HCT116 (cell line): Measurements from ENCODE around the gene OPCML. TPM values are rescaled to one million over a fixed set of nuclear protein-coding genes. Genes with fewer than 3 reads are reported as not detected.

ENCODE experiments used
- ATAC-seq: fragments of 200-7000 bp; cut with Tn5 transposase; 2 replicates; pipeline ENCODE4 v1.9.1; 2020; ENCODE audit warnings: mild to moderate bottlenecking, moderate library complexity
- BruUV-seq: library from RNA; stranded (reverse); fragments of 400-500 nt; replicated peaks from 2 replicates; lab custom pipeline; 2021; lab: Mats Ljungman, UMichigan
- CTCF ChIA-PET: fragments of 300-600 bp; sonication (Branson Sonifier 250); formaldehyde crosslinking; loops from one replicate; lab custom pipeline; 2021; ENCODE audit warnings: antibody characterized with exemption; lab: Charles Lee
- POLR2A ChIA-PET: fragments of 300-600, 350-600 bp; sonication (Branson Sonifier 250); formaldehyde crosslinking; loops from one replicate; lab custom pipeline; 2021; ENCODE audit warnings: antibody characterized with exemption; lab: Charles Lee
- RAD21 ChIA-PET, 2 experiments: fragments of 300-600 bp; sonication (Branson Sonifier 250); formaldehyde crosslinking; loops; one replicate each; lab custom pipeline; 2023; ENCODE audit warnings: low total read pairs in 2 of 2; ENCODE audit not compliant: uncharacterized antibody in 2 of 2, unreplicated experiment in 2 of 2, low non-redundant PET in 1 of 2; lab: Charles Lee
- DNase-seq: peaks from one replicate; pipeline ENCODE4 v3.0.0-alpha.2; 2010; ENCODE audit warnings: low read depth, low spot score
- H2AFZ ChIP-seq: fragments of 200-600 bp; shearing (Covaris generic), sonication (generic); 2 replicates; pipeline ENCODE4 v1.6.1; 2017; ENCODE audit warnings: low read depth, mixed run types, mixed read lengths, antibody characterized with exemption, low read length; ENCODE audit not compliant: poor library complexity, severe bottlenecking
- H3K27ac ChIP-seq: 2 replicates; pipeline ENCODE4 v1.5.1; 2012; ENCODE audit warnings: low read depth, low read length
- H3K27me3 ChIP-seq: fragments of 200-600 bp; sonication (generic); 2 replicates; pipeline ENCODE4 v1.6.1; 2016; ENCODE audit warnings: mixed run types, low read length, mixed read lengths; ENCODE audit not compliant: insufficient read depth
- H3K36me3 ChIP-seq, 2 experiments: fragments of 200-500 bp in 1 of 2; fragments of 200-600 bp in 1 of 2; sonication (Bioruptor generic) in 1 of 2; sonication (generic) in 1 of 2; 2 replicates each; pipeline versions ENCODE4 v1.5.1 to v1.6.1; 2014 to 2016; ENCODE audit warnings: low read length in 2 of 2, inconsistent platforms in 1 of 2, mixed read lengths in 1 of 2, mixed run types in 1 of 2; ENCODE audit not compliant: insufficient read depth in 2 of 2, control insufficient read depth in 1 of 2
- H3K4me1 ChIP-seq, 2 experiments: fragments of 200-600 bp in 1 of 2; sonication (generic) in 1 of 2; 2 replicates each; pipeline versions ENCODE4 v1.5.1 to v1.6.1; 2012 to 2017; ENCODE audit warnings: low read length in 2 of 2, inconsistent platforms in 1 of 2, mild to moderate bottlenecking in 1 of 2, mixed read lengths in 1 of 2, mixed run types in 1 of 2, moderate library complexity in 1 of 2; ENCODE audit not compliant: insufficient read depth in 2 of 2, control insufficient read depth in 1 of 2
- H3K4me2 ChIP-seq: fragments of 200-600 bp; sonication (generic); 2 replicates; pipeline ENCODE4 v1.6.1; 2017; ENCODE audit warnings: mixed run types, low read length, mixed read lengths
- H3K4me3 ChIP-seq, 2 experiments: fragments of 200-600 bp in 1 of 2; sonication (generic) in 1 of 2; replicated peaks in 1 of 2; 2 replicates each; pipeline ENCODE4 v1.5.1; 2011 to 2016; ENCODE audit warnings: low read length in 2 of 2, control low read depth in 1 of 2, low read depth in 1 of 2, mild to moderate bottlenecking in 1 of 2, mixed read lengths in 1 of 2, mixed run types in 1 of 2
- H3K79me2 ChIP-seq: fragments of 200-600 bp; sonication (generic); 2 replicates; pipeline ENCODE4 v1.6.1; 2017; ENCODE audit warnings: mild to moderate bottlenecking, mixed run types, low read length, moderate library complexity, mixed read lengths; ENCODE audit not compliant: insufficient read depth
- H3K9ac ChIP-seq: fragments of 200-600 bp; sonication (generic); 2 replicates; pipeline ENCODE4 v1.6.1; 2016; ENCODE audit warnings: low read length, mixed read lengths
- H3K9me2 ChIP-seq: fragments of 200-600 bp; sonication (generic), shearing (Covaris generic); 2 replicates; pipeline ENCODE4 v1.6.1; 2017; ENCODE audit warnings: mixed run types, mild to moderate bottlenecking, moderate library complexity; ENCODE audit not compliant: insufficient read depth
- H3K9me3 ChIP-seq, 2 experiments: fragments of 200-500 bp in 1 of 2; fragments of 200-600 bp in 1 of 2; sonication (Bioruptor generic) in 1 of 2; sonication (generic) in 1 of 2; 2 replicates each; pipeline ENCODE4 v1.6.1; 2014 to 2017; ENCODE audit warnings: low read length in 2 of 2, mixed read lengths in 2 of 2, inconsistent platforms in 1 of 2, low read depth in 1 of 2, mild to moderate bottlenecking in 1 of 2, mixed run types in 1 of 2, moderate library complexity in 1 of 2; ENCODE audit not compliant: control insufficient read depth in 1 of 2, insufficient read depth in 1 of 2
- H4K20me1 ChIP-seq: fragments of 200-600 bp; sonication (generic), shearing (Covaris generic); 2 replicates; pipeline ENCODE4 v1.6.1; 2017; ENCODE audit warnings: mixed run types, mild to moderate bottlenecking, moderate library complexity; ENCODE audit not compliant: insufficient read depth
- CBX3 ChIP-seq: IDR thresholded peaks from 2 replicates; pipeline ENCODE4 v1.6.1; 2012; ENCODE audit warnings: low read depth
- EZH2 ChIP-seq: fragments of 200-600 bp; sonication (generic); IDR thresholded peaks from 2 replicates; pipeline ENCODE4 v1.6.1; 2017; ENCODE audit warnings: antibody characterized with exemption, mixed run types
- FOSL1 ChIP-seq: IDR thresholded peaks from 2 replicates; pipeline ENCODE4 v1.6.1; 2012; ENCODE audit warnings: low read depth
- JUND ChIP-seq: IDR thresholded peaks from 2 replicates; pipeline ENCODE4 v1.6.1; 2012
- MAX ChIP-seq: IDR thresholded peaks from 2 replicates; pipeline ENCODE4 v1.6.1; 2012
- POLR2A ChIP-seq: IDR thresholded peaks from 2 replicates; pipeline ENCODE4 v1.7.0; 2011; ENCODE audit warnings: borderline replicate concordance; ENCODE audit not compliant: insufficient read depth, insufficient read length; ENCODE audit errors: extremely low read depth
- RAD21 ChIP-seq: IDR thresholded peaks from 2 replicates; pipeline ENCODE4 v1.6.1; 2012; ENCODE audit warnings: low read depth, mild to moderate bottlenecking
- SIN3A ChIP-seq: IDR thresholded peaks from 2 replicates; pipeline ENCODE4 v1.6.1; 2012; ENCODE audit warnings: low read depth
- SP1 ChIP-seq: IDR thresholded peaks from 2 replicates; pipeline ENCODE4 v1.6.1; 2012; ENCODE audit warnings: low read depth
- YY1 ChIP-seq: IDR thresholded peaks from 2 replicates; pipeline ENCODE4 v1.6.1; 2011; ENCODE audit warnings: low read length, low read depth, moderate library complexity, mild to moderate bottlenecking; ENCODE audit not compliant: insufficient replicate concordance; ENCODE audit errors: extremely low read depth
- ZBTB33 ChIP-seq: IDR thresholded peaks from 2 replicates; pipeline ENCODE4 v1.6.1; 2011; ENCODE audit warnings: mild to moderate bottlenecking, low read length, moderate library complexity; ENCODE audit not compliant: insufficient replicate concordance; ENCODE audit errors: extremely low read depth
- intact Hi-C: fragments of 100-400 bp; cut with micrococcal nuclease; formaldehyde crosslinking; loops from 2 replicates; pipeline ENCODE4 v1.10.0; 2022
- total RNA-seq: library from RNA; stranded (reverse); gene quantifications from one replicate; pipeline ENCODE4 v1.2.1, GENCODE V29; 2021; ENCODE audit not compliant: unreplicated experiment
- TF ChIP-seq, protein P1 (sequence below): IDR thresholded peaks from 2 replicates; pipeline ENCODE4 v1.6.1; 2012; ENCODE audit warnings: low read depth

OPCML gene
- total RNA-seq, 1 experiment from 2014 or later, result not detected

DNA sequence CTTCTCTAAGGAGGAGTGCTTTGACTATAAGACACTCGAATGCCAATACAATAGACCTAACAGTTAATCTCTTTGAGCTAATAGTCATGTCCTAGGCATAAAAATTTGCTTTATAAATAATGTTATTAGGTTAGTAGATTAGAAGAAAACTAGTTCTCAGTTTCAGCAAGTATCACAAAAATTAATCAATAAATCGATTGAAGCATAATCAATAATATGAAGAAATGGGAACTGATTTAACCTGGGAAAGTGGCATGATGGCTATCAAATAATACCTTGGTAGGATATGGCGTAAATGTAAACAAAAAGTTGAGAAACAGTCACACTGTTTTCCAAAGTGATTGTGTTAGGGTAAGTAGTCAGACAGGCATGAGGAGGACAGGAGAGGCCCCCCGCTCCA, 676.3 kb downstream of the OPCML start:
- Histone ChIP-seq H3K4me1 (no peaks in the 10 kb centered on the region), H3K9ac (no peak overlapping the region), H3K36me3 (no peaks in the 10 kb centered on the region), H3K27ac (no peak overlapping the region), H3K9me2 (no peaks in the 10 kb centered on the region), H3K4me3 (no peak overlapping the region), H3K27me3 (no peaks in the 10 kb centered on the region), H3K9me3 (peaks cover 7 to 26% of the 10 kb centered on the region in 2 experiments; a peak in 2 of 4 replicates), H3K79me2 (no peaks in the 10 kb centered on the region), H3K4me2 (no peak overlapping the region), H4K20me1 (no peaks in the 10 kb centered on the region), H2AFZ (no peak overlapping the region)
- CTCF ChIA-PET, result no interaction called here
- POLR2A ChIA-PET, result no interaction called here
- ATAC-seq (no peak), DNase-seq (no peak)
- intact Hi-C loops, result no loop called here
- BruUV-seq, result no TSS peak
- TF ChIP-seq EZH2, result no peak
- TF ChIP-seq JUND, result no peak
- no peak for TF ChIP-seq FOSL1
- TF ChIP-seq, protein P1, sequence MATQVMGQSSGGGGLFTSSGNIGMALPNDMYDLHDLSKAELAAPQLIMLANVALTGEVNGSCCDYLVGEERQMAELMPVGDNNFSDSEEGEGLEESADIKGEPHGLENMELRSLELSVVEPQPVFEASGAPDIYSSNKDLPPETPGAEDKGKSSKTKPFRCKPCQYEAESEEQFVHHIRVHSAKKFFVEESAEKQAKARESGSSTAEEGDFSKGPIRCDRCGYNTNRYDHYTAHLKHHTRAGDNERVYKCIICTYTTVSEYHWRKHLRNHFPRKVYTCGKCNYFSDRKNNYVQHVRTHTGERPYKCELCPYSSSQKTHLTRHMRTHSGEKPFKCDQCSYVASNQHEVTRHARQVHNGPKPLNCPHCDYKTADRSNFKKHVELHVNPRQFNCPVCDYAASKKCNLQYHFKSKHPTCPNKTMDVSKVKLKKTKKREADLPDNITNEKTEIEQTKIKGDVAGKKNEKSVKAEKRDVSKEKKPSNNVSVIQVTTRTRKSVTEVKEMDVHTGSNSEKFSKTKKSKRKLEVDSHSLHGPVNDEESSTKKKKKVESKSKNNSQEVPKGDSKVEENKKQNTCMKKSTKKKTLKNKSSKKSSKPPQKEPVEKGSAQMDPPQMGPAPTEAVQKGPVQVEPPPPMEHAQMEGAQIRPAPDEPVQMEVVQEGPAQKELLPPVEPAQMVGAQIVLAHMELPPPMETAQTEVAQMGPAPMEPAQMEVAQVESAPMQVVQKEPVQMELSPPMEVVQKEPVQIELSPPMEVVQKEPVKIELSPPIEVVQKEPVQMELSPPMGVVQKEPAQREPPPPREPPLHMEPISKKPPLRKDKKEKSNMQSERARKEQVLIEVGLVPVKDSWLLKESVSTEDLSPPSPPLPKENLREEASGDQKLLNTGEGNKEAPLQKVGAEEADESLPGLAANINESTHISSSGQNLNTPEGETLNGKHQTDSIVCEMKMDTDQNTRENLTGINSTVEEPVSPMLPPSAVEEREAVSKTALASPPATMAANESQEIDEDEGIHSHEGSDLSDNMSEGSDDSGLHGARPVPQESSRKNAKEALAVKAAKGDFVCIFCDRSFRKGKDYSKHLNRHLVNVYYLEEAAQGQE, result no peak
- TF ChIP-seq YY1, result no peak
- no peak for TF ChIP-seq CBX3
- no peak for TF ChIP-seq SP1
- RAD21 ChIA-PET, result no interaction called here

- RAD21 ChIA-PET, result no interaction called here
- no peak overlapping the region for H3K4me2 ChIP-seq
- H3K4me3 ChIP-seq, result no peak overlapping the region
- H2AFZ ChIP-seq, result no peak overlapping the region
- CTCF ChIA-PET, result no interaction called here
- H4K20me1 ChIP-seq, result no peaks in the 10 kb centered on the region
- intact Hi-C loops, result no loop called here
- no peaks in the 10 kb centered on the region for H3K9me2 ChIP-seq
- POLR2A ChIA-PET, result no interaction called here
- H3K79me2 ChIP-seq, result no peaks in the 10 kb centered on the region
- no peak for ATAC-seq
- no peak overlapping the region for H3K27ac ChIP-seq
- peaks cover 7 to 26% of the 10 kb centered on the region in 2 experiments; a peak in 2 of 4 replicates for H3K9me3 ChIP-seq
- no peaks in the 10 kb centered on the region for H3K27me3 ChIP-seq
- no peak overlapping the region for H3K9ac ChIP-seq
- H3K36me3 ChIP-seq, result no peaks in the 10 kb centered on the region
- no peaks in the 10 kb centered on the region for H3K4me1 ChIP-seq
- DNase-seq, result no peak
- BruUV-seq, result no TSS peak
- TF ChIP-seq, protein P1, result no peak
- TF ChIP-seq RAD21 (no peak), POLR2A (no peak), MAX (no peak), EZH2 (no peak), ZBTB33 (no peak), SIN3A (no peak)
Observed at GRCh38 chr11:132855516-132855915, 676.8 kb downstream of the OPCML start.
